Coronary artery (tissue), 2 donors: ENCODE measurements around the gene RPH3AL.
"Not testable (repeated sequence)": the region's sequence is repeated elsewhere in the genome, so short reads cannot be mapped to it uniquely, and the experiment has no call there.

Experiments used
- DNase-seq: peaks from one replicate; pipeline ENCODE4 v3.0.0-alpha.2; 2017; ENCODE audit warnings: low spot score
- H3K27ac ChIP-seq, 2 donors: fragments of 200-600 bp; sonication (generic); one replicate each; pipeline ENCODE4 v1.5.1; 2016 to 2019
- H3K4me3 ChIP-seq: fragments of 200-600 bp; sonication (generic); 2 replicates; pipeline ENCODE4 v1.5.1; 2016; ENCODE audit warnings: mild to moderate bottlenecking, moderate library complexity
- TF ChIP-seq, protein P1 (sequence below): fragments of 200-600 bp; sonication (generic); IDR thresholded peaks from one replicate; pipeline ENCODE4 v1.5.1; 2019; ENCODE audit warnings: antibody characterized with exemption

The RPH3AL gene

DNA sequence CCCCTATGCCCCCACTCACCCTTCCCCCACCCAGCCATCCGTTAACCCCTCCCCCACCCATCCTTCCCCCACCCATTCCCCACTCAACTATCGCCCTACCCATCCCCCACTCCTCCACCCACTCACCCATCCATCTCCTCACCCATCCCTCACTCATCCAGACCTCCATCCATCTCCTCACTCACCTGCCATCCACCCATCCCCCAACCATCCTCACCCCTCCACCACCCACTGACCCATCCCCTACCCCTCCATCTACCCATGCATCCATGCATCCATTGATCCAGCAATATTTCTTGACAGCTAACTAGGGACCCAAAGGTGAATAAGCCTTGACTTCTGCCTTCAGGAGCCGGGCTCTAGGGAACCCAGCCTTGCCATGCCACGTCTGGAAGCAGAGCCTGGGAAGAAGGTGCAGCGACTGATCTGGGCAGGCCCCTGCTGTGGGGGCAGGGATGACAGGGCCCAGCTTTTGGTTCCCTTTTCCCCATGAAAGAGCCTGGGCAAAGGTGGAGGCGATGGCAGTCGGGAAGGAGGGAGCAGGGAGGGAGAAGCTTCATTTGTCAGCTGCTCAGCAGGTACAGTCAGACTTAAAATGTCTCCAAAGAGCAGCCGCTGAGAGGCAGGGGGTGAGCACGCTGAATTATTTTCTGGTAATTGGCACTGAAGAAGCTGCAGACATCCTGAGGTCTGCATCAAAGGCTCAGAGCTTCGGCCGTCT lies 148.0 kb downstream of the RPH3AL start:
- Histone ChIP-seq H3K27ac (no peak overlapping the region), H3K4me3 (no peak overlapping the region)
- DNase-seq: no peak
- TF ChIP-seq, protein P1, sequence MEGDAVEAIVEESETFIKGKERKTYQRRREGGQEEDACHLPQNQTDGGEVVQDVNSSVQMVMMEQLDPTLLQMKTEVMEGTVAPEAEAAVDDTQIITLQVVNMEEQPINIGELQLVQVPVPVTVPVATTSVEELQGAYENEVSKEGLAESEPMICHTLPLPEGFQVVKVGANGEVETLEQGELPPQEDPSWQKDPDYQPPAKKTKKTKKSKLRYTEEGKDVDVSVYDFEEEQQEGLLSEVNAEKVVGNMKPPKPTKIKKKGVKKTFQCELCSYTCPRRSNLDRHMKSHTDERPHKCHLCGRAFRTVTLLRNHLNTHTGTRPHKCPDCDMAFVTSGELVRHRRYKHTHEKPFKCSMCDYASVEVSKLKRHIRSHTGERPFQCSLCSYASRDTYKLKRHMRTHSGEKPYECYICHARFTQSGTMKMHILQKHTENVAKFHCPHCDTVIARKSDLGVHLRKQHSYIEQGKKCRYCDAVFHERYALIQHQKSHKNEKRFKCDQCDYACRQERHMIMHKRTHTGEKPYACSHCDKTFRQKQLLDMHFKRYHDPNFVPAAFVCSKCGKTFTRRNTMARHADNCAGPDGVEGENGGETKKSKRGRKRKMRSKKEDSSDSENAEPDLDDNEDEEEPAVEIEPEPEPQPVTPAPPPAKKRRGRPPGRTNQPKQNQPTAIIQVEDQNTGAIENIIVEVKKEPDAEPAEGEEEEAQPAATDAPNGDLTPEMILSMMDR: no peak

GRCh38 chr17:202501-202951 lies 150.1 kb downstream of the RPH3AL start:
- Histone ChIP-seq H3K4me3 (no peak overlapping the region), H3K27ac (no peak overlapping the region)
- TF ChIP-seq, protein P1: no peak
- DNase-seq: no peak

DNA sequence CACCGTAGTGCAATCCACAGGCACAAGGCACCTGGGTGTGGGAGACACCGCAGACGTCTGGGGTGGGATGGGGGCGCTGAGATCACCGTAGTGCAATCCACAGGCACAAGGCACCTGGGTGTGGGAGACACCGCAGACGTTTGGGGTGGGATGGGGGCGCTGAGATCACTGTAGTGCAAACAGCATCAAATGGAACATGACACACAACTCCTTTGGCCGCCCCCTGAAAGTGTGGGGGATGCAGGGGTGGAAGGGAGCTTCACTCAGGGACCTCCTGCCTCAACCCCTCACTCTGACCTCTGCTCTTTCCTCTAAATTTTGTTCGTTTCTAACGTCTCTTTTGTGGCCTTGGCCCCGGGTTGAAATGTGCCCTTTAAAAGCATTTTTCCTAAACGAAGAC lies 150.9 kb downstream of the RPH3AL start:
- DNase-seq, H3K27ac ChIP-seq, H3K4me3 ChIP-seq: not testable (repeated sequence)

- DNase-seq, H3K4me3 ChIP-seq, H3K27ac ChIP-seq: not testable (repeated sequence)
These were observed 151.3 kb downstream of the RPH3AL start for GRCh38 chr17:201257-201656.

DNA sequence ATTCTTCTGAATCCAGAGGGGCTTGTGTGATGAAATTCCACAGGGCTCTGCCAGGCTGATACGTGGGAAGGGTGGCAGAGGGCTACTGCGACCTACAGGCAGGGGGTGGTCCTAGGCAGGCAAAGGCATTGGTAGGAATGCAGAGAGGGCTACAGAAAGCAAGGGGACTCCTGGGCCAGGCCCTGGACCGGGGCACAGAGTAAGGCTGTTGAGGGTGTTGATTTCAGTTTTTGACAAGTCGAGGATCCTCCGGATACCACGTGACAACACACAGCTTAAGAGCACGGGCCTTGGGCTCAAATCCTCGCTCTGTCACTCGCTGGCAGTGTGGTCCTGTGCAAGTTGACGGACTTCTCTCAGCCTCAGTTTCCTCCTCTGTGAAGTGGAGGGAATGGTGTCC lies 152.0 kb downstream of the RPH3AL start:
- Histone ChIP-seq H3K4me3 (no peak overlapping the region), H3K27ac (no peak overlapping the region)
- no peak for DNase-seq
- TF ChIP-seq, protein P1: no peak

DNA sequence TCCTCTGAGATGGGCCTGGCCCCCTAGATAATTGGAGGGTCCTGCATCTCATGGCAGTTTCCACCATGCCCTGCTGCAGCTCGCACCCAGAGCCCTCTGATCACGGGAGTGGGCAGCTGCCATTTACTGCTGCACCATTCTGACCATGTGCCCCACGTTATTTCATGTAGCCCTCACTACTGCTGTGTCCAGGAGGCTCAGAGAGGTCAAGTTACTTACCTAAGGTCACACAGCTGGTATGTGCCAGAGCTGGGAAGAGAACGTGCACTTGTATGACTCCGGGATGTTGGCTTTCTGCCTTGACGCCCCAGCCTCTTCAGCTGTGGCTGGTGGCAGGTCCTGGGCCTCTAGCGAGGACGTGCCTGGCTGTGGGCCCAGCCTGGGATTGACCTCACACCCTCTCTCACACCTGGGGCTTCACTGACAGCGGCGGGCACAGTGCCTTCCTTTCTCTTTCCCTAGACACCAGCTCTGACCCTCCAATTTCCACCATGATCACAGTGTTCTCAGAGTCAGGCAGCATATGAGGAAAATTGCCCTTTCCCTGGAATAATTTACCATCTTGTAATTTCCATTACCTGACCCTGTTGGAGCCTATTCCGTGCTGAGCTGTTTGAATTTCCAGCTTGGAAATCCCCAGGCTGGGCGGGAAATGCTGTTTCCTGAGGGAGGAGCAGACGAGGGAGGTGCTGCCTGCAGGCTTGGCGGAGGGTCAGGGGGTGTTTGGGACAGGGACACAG lies 152.6 kb downstream of the RPH3AL start:
- DNase-seq: no peak
- Histone ChIP-seq H3K4me3 (peak overlapping the region; percentile 14), H3K27ac (peak overlapping the region in 1 of 2 donors; percentile 45)
- TF ChIP-seq, protein P1: no peak

GRCh38 chr17:199191-199604 lies 153.4 kb downstream of the RPH3AL start:
- DNase-seq: no peak
- Histone ChIP-seq H3K4me3 (no peak overlapping the region), H3K27ac (no peak overlapping the region)
- TF ChIP-seq, protein P1: no peak

DNA sequence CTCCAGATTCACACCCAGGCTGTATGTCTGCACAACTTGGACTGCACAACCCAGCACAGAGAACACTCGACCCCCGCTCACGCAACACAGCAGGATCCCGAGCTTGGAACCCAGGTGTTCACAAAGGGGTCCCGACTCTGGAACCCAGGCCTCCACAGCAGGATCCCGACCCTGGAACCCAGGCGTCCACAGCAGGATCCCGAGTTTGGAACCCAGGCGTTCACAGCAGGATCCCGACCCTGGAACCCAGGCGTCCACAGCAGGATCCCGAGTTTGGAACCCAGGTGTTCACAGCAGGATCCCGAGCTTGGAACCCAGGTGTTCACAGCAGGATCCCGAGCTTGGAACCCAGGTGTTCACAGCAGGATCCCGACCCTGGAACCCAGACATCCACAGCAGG lies 154.4 kb downstream of the RPH3AL start:
- H3K27ac ChIP-seq, DNase-seq, H3K4me3 ChIP-seq: not testable (repeated sequence)
